Measurements from ENCODE around the gene NGFR. TPM values are rescaled to one million over a fixed set of nuclear protein-coding genes. Genes with fewer than 3 reads are reported as not detected.

The NGFR gene
- total and polyA plus RNA-seq, 3 donors from 2014 or later = 11.3 to 21.5 (median 20.6) TPM

DNA sequence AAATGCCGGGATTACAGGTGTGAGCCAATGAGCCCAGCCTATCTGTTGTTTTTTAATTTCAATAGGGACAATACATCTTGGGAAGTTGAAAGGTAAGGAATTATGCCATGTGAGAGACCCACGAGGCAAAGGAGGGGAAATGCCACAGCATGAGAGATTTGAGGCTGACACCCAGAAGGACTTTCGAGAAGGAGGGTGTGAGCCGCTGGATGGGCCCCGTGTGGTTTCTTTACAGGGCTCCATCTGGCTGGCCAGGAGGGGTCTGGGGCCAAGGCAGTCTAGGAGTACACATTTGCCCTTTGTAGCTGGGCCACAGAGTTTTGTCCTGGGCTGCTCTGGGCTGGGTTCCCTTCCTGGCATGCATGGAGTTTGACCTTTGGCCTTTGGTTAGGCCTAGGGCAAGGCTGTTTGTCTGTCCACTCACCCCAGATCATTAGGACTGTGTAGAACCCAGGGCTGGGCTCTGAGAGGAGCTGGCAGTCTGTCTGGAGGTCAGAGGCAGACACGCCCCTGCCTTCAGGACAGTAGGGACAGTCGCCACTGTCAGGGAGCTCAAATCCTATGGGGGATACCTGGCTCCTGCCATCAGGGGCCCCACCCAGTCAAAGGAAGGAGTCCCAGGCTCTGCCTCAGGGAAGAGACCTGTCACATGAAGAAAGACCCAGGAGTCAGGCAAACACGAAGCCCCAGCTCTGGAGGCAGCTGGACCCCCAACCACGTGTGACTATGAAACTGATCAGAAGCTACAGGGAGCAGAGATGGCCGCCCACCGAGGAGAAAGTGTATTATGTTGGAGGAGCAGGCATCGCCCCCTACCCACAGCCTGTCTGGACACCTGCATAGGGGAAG lies 56.4 kb downstream of the NGFR start:
- intact Hi-C loops (cut with DNase I; ENCODE audit: low total_unique reads) = loop anchor here (5.0 to 10.0 kb wide), 2 partner anchors 54 to 117 kb away; partner anchors contain the start of gene NGFR
- WGBS, 2 donors = 91% methylated on average over 10 to 12 of the region's 12 CpGs

DNA sequence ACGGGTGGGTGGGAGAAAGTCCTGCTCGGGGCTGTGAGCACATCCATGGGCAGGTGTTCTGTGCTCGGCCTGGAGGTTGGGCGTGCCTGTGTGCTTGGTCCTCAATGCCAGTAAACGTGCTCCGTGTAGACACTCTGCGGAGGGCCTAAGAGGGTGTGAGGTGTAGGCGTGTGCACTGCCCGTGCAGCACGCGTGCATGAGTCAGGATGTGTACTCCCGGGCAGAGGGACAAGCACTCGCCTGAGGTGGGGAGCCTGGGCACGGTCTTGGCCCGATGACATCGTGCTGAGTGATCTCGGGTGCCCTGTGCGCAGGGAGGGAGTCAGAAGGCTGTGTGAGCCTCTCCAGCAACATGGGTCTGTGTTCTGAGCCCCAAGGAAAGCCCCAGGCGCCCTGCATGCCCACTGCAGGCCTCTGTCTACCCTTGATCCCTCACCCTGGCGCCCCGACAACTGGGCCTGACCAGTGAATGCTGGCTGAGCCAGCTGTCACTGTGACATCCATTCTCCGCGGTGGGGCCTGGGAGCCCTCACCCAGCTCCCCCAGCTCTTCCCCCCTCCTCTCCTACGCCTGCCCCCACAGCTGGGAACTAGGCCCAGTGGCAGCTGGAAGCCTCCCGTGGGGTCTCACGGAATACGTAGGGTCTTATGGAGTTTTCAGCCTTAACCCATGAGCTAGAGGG lies 57.1 kb downstream of the NGFR start:
- Histone ChIP-seq H3K27ac (no peak overlapping the region), H3K4me1 (peaks cover 27% of the 10 kb centered on the region), H3K36me3 (ENCODE audit: low read depth, missing control alignments) (no peaks in the 10 kb centered on the region), H3K4me3 (no peak overlapping the region), H3K9me3 (no peaks in the 10 kb centered on the region), H3K27me3 (no peaks in the 10 kb centered on the region)
- 90 to 91% methylated on average over 21 to 27 of the region's 27 CpGs for WGBS, 2 donors
- DNase-seq = no peak
- intact Hi-C loops (cut with DNase I; ENCODE audit: low total_unique reads) = loop anchor here (5.0 to 10.0 kb wide), 2 partner anchors 55 to 117 kb away; partner anchors contain the start of gene NGFR
- TF ChIP-seq, protein P1, sequence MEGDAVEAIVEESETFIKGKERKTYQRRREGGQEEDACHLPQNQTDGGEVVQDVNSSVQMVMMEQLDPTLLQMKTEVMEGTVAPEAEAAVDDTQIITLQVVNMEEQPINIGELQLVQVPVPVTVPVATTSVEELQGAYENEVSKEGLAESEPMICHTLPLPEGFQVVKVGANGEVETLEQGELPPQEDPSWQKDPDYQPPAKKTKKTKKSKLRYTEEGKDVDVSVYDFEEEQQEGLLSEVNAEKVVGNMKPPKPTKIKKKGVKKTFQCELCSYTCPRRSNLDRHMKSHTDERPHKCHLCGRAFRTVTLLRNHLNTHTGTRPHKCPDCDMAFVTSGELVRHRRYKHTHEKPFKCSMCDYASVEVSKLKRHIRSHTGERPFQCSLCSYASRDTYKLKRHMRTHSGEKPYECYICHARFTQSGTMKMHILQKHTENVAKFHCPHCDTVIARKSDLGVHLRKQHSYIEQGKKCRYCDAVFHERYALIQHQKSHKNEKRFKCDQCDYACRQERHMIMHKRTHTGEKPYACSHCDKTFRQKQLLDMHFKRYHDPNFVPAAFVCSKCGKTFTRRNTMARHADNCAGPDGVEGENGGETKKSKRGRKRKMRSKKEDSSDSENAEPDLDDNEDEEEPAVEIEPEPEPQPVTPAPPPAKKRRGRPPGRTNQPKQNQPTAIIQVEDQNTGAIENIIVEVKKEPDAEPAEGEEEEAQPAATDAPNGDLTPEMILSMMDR (IDR thresholded peaks at IDR 0.05) = no peak
- TF ChIP-seq POLR2A (IDR thresholded peaks at IDR 0.05) = no peak

More for the DNA sequence above, 56.4 kb downstream of the NGFR start:
- DNase-seq = no peak
- Histone ChIP-seq H3K9me3 (no peaks in the 10 kb centered on the region), H3K4me1 (peaks cover 29% of the 10 kb centered on the region), H3K4me3 (no peak overlapping the region), H3K27ac (no peak overlapping the region), H3K36me3 (ENCODE audit: low read depth, missing control alignments) (no peaks in the 10 kb centered on the region), H3K27me3 (no peaks in the 10 kb centered on the region)
- no peak for TF ChIP-seq POLR2A (IDR thresholded peaks at IDR 0.05)
- TF ChIP-seq, protein P1 (IDR thresholded peaks at IDR 0.05) = no peak

DNA sequence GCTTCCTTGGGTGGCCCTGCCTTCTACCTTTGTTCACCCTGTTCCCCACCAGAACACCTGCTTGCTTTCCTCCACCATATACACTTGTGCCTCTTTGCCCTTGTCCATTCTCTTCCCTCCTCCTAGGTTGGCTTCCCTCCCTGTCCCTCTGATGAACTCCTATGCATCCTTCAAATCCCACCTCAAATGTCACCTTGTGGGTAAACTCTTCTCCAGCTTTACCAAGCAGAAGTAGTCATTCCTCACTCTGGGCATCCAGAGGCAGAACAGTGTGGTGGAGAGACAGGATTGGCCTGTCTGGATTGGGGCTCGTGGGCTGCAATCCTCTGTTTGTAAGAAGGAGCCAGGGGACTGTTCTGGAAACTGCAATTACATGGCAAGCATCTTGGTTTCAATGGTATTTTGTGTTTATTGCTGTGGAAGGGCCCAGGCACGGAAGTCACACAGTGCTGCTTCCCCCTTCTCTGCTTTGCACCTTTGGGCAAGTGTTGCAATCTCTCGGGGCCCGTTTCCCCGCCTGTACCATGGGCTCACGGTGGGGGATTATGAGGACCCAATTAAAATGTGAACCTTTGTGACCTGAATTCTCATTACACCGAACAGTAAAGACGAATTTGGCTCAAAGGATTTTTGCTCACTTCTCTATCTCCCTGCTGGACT lies 58.7 kb downstream of the NGFR start:
- Histone ChIP-seq H3K27me3 (no peaks in the 10 kb centered on the region), H3K27ac (no peak overlapping the region), H3K4me3 (no peak overlapping the region), H3K9me3 (no peaks in the 10 kb centered on the region), H3K4me1 (peaks cover 13% of the 10 kb centered on the region), H3K36me3 (ENCODE audit: low read depth, missing control alignments) (no peaks in the 10 kb centered on the region)
- TF ChIP-seq, protein P1 (IDR thresholded peaks at IDR 0.05) = no peak
- TF ChIP-seq POLR2A (IDR thresholded peaks at IDR 0.05) = no peak
- DNase-seq = no peak
- 72 to 75% methylated on average over 8 of the region's 8 CpGs for WGBS, 2 donors
- intact Hi-C loops (cut with DNase I; ENCODE audit: low total_unique reads) = loop anchor here (5.0 to 10.0 kb wide), 2 partner anchors 57 to 119 kb away; partner anchors contain the start of gene NGFR

DNA sequence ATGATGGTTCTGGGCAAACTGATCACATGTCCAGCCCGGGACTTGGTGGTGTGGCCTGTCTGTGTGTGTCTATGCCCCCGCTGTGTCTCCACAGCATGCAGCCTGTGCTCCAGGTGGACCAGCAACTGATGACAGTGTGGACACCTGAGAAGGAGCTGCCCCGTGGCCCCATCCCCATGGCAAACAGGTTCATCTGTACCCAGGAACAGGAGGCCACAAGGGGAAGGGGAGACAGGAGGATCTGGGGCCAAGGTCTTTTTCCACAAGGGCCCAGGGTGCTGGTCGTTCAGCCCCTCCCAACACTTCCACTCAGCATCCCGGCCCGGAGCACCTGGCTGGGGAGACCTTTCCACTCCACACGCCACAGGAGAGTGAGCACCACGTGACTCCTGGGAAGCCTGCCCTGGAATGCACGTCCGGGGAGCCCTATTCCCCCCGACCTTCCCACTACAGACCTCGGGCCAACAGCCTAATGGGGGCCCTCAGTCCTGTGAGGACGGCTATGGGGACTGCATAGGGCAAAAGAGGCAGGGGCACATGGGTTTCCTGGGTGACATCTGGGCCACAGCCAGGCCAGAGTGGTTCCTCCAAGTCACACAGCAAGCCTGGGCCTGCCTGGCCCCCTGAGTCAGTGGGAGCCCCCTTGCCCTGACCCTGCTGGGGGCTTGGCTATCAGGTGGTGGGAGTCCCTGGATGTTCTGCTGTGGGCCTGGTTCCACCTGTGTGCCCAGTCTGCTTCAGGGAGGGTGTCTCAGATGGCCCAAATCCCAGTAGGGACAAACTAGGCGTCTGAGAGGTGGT lies 59.8 kb downstream of the NGFR start:
- Histone ChIP-seq H3K36me3 (ENCODE audit: low read depth, missing control alignments) (no peaks in the 10 kb centered on the region), H3K4me3 (no peak overlapping the region), H3K27ac (no peak overlapping the region), H3K9me3 (no peaks in the 10 kb centered on the region), H3K27me3 (no peaks in the 10 kb centered on the region), H3K4me1 (peaks cover 17% of the 10 kb centered on the region)
- TF ChIP-seq POLR2A (IDR thresholded peaks at IDR 0.05) = no peak
- TF ChIP-seq, protein P1 (IDR thresholded peaks at IDR 0.05) = no peak
- peak; percentile 48 for DNase-seq
- intact Hi-C loops (cut with DNase I; ENCODE audit: low total_unique reads) = loop anchor here (5.0 to 10.0 kb wide), 2 partner anchors 58 to 120 kb away; partner anchors contain the start of gene NGFR
- 74 to 80% methylated on average over 13 to 14 of the region's 14 CpGs for WGBS, 2 donors

All from testis (tissue), 3 donors.